Measurements from ENCODE around the gene GALC.

The GALC gene

DNA sequence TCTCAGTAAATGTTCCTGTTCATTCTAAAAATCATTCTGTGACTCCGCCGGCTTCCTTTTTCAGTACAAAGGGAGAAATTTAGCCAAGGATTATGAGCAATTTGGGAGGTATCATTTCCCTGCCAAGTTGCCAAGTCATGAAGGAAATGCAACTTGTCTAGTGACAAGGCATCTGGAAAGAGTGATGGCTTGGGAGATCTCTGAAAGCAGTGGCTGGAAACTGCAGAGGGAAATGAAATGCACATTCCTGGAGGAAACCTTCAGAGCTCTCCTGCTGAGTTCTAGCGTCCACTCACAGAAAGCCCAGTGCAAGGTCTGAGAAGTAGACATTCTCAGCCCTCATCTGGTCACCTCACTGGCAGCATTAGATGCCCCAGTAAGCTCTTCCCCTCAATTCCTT lies 91.7 kb downstream of the GALC start:
- no peak for DNase-seq (ENCODE audit: extremely low spot score)
- POLR2A ChIA-PET: no interaction called here
- TF ChIP-seq, protein P1, sequence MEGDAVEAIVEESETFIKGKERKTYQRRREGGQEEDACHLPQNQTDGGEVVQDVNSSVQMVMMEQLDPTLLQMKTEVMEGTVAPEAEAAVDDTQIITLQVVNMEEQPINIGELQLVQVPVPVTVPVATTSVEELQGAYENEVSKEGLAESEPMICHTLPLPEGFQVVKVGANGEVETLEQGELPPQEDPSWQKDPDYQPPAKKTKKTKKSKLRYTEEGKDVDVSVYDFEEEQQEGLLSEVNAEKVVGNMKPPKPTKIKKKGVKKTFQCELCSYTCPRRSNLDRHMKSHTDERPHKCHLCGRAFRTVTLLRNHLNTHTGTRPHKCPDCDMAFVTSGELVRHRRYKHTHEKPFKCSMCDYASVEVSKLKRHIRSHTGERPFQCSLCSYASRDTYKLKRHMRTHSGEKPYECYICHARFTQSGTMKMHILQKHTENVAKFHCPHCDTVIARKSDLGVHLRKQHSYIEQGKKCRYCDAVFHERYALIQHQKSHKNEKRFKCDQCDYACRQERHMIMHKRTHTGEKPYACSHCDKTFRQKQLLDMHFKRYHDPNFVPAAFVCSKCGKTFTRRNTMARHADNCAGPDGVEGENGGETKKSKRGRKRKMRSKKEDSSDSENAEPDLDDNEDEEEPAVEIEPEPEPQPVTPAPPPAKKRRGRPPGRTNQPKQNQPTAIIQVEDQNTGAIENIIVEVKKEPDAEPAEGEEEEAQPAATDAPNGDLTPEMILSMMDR (IDR thresholded peaks at IDR 0.05; ENCODE audit: control extremely low read depth, extremely low read depth, low read depth, missing control alignments): no peak
- CTCF ChIA-PET: interaction anchor here (1.1 to 2.0 kb wide), 3 partner anchors 10 to 96 kb away, joined by 3 to 4 read pairs (median 3); no protein-coding TSS in a partner anchor

DNA sequence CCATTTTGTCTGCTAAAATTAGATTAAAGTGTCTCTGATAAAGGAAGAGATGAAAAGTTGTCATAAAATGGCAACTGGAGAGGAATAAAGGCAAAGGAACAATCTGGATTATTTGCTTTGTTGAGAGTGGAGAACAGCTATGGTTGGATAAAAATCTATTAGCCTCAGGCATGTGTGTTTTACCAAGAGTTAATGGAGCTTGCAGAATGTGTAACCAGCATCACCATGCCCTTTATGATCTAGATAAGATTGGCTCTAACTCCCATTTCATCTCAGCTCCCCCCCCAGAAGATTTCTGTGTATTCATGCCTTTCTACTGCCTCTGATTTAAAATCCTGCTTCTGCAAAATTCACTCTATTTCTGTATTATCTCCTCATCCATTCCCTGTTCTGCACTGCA lies 93.8 kb downstream of the GALC start:
- no peak for DNase-seq (ENCODE audit: extremely low spot score)
- ChIA-PET POLR2A (no interaction called here), CTCF (interaction anchor here (0.9 to 1.9 kb wide), 3 partner anchors 10 to 153 kb away, joined by 3 to 9 read pairs (median 8); no protein-coding TSS in a partner anchor)
- TF ChIP-seq, protein P1 (IDR thresholded peaks at IDR 0.05; ENCODE audit: control extremely low read depth, extremely low read depth, low read depth, missing control alignments): no peak

DNA sequence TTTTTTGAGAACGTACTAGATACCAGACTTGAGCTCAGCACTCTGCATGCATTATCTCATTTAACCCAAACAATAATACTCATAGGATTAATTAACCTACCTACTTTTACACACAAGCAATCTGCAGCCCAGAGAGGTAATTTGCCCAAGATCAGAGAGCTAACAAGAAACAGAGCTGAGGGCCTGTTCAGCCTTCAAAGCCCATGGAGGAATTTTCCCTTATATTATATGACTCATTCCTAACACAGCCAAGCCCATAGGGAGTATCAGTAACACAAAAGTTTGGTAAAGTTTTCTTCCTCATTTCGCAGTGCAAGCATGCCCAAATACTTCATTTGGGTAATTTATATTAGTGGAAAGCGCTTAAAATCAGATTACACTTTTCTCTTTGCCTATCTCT lies 94.7 kb downstream of the GALC start:
- POLR2A ChIA-PET: no interaction called here
- CTCF ChIA-PET: interaction anchor here (0.6 to 4.6 kb wide), 10 partner anchors 11 to 165 kb away, joined by 3 to 81 read pairs (median 5); no protein-coding TSS in a partner anchor
- no peak for DNase-seq (ENCODE audit: extremely low spot score)
- TF ChIP-seq, protein P1 (IDR thresholded peaks at IDR 0.05; ENCODE audit: control extremely low read depth, extremely low read depth, low read depth, missing control alignments): no peak

DNA sequence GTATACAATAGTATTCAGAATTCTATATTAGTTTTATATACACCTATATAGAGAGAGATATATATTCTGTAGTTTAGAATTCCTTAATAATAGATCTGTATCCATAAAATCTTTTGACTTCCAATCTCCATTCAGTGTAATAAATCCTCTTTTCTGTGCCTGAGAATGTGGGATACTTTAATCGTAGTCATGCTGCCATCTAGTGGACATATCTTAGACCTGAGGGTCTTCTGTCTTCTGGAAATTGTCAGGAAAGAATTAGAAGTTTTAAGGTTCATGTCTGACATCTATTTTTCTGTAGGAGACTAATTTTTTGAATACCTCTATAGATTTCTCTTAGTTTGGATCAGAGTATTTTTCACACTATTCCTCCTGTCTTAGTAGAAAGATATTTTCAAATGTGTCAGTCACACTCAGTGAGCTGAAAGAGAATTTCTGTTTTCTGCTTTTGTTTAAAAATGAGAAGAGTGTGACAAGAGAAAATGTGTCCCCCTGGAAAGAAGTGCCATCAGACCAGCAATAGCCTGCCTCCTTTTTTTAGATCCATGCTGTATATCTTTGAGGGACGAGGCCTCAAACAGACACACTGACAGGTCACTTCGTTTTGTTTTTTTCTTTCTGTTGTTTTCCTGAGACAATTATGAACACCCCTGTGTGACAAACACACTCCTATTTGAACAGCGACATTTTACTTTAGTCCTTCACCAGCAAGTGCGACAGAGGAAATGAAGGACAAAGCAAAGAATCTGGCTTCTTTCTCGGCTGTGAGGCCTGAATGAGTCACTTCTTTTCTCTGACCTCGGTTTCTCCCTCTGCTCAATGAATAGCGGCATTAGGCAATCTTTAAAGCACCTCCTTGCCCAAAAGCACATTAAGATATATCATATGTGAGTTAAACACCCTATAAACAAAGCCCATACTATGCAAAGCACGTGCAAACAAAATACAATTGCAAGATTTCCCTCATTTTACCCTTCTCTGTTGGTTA lies 96.3 kb downstream of the GALC start:
- CTCF ChIA-PET: interaction anchor here (0.9 to 4.6 kb wide), 14 partner anchors 9 to 182 kb away, joined by 3 to 81 read pairs (median 4); no protein-coding TSS in a partner anchor
- DNase-seq (ENCODE audit: extremely low spot score): peak; percentile 27
- POLR2A ChIA-PET: no interaction called here
- TF ChIP-seq, protein P1 (IDR thresholded peaks at IDR 0.05; ENCODE audit: control extremely low read depth, extremely low read depth, low read depth, missing control alignments): peak; percentile 60

DNA sequence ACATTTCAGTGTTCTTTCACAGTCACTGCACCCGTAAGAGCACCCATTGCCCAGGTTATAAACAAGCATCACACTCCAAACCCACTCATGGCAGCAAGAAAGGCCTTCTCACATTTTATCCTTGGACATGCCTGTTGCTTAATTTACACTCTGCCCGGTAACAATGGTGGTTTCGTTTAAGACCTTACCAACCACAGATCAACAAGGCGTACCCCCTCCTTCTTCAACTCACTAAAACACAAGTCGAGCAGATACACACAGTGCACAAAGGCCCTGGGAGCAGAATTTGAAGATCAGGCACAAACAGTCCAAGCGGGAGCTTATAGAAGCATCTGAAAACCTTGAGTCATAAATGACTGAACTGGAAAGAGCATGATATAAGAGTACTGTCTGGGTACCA lies 98.1 kb downstream of the GALC start:
- no peak for DNase-seq (ENCODE audit: extremely low spot score)
- TF ChIP-seq, protein P1 (IDR thresholded peaks at IDR 0.05; ENCODE audit: control extremely low read depth, extremely low read depth, low read depth, missing control alignments): no peak
- CTCF ChIA-PET: interaction anchor here (1.2 to 4.6 kb wide), 4 partner anchors 89 to 149 kb away, joined by 5 to 81 read pairs (median 6); no protein-coding TSS in a partner anchor
- POLR2A ChIA-PET: no interaction called here

DNA sequence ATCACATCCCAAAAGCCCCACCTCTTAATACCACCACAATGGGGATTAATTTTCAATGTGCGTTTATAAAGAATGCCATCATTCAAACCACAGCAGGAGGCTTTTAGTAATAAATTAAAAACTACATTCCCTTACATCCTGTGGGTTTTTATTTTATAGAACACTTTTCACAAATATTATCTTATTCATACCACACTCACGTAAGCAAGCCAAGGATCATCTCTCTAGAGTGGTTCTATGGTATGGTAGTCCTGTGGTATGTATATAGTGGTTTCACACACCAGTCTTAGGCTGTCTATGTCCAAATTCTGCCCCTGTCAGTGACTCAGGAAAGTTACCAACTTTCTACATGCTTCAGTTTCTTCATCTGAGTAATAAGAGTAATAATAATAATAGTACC lies 100.2 kb downstream of the GALC start:
- ChIA-PET CTCF (no interaction called here), POLR2A (no interaction called here)

More for the DNA sequence above, 100.2 kb downstream of the GALC start:
- DNase-seq (ENCODE audit: extremely low spot score): no peak
- TF ChIP-seq, protein P1 (IDR thresholded peaks at IDR 0.05; ENCODE audit: control extremely low read depth, extremely low read depth, low read depth, missing control alignments): no peak

Measured in GM10248 (cell line).